PC-3 (cell line): ENCODE measurements around the gene NEURL3. TPM values are rescaled to one million over a fixed set of nuclear protein-coding genes. Genes with fewer than 3 reads are reported as not detected.

Experiments
- ATAC-seq: fragments of 200-7000 bp; cut with Tn5 transposase; 2 replicates; pipeline ENCODE4 v1.9.1; 2020; ENCODE audit warnings: mild to moderate bottlenecking, moderate library complexity
- BruUV-seq: library from RNA; stranded (reverse); fragments of 400-500 nt; replicated peaks from 2 replicates; lab custom pipeline; 2021; lab: Mats Ljungman, UMichigan
- CTCF ChIA-PET: fragments of 300-600 bp; sonication (Branson Sonifier 250); formaldehyde crosslinking; loops from one replicate; lab custom pipeline; 2022; ENCODE audit warnings: antibody characterized with exemption; lab: Charles Lee
- POLR2A ChIA-PET: fragments of 300-600 bp; sonication (Branson Sonifier 250); formaldehyde crosslinking; loops from one replicate; lab custom pipeline; 2022; ENCODE audit warnings: antibody characterized with exemption; ENCODE audit not compliant: unreplicated experiment; lab: Charles Lee
- DNase-seq: peaks from one replicate; pipeline ENCODE4 v3.0.0-alpha.2; 2015
- H2AFZ ChIP-seq: fragments of 300-600 bp; sonication (generic); 2 replicates; pipeline ENCODE4 v1.6.0; 2016; ENCODE audit warnings: antibody characterized with exemption, low read length
- H3F3A ChIP-seq: fragments of 300-600 bp; sonication (generic); one replicate; pipeline ENCODE4 v1.6.0; 2017; ENCODE audit warnings: antibody characterized with exemption, low read length, control low read depth, mild to moderate bottlenecking; ENCODE audit not compliant: unreplicated experiment
- H3K27ac ChIP-seq: fragments of 300-600 bp; sonication (generic); 2 replicates; pipeline ENCODE4 v1.5.1; 2016; ENCODE audit warnings: mild to moderate bottlenecking, low read length
- H3K27me3 ChIP-seq: fragments of 300-600 bp; sonication (generic); 2 replicates; pipeline ENCODE4 v1.6.1; 2016; ENCODE audit warnings: low read length, mixed read lengths
- H3K36me3 ChIP-seq: fragments of 300-600 bp; sonication (generic); 2 replicates; pipeline ENCODE4 v1.6.1; 2016; ENCODE audit warnings: low read depth, mixed run types, low read length, mixed read lengths
- H3K4me1 ChIP-seq: fragments of 300-600 bp; sonication (generic); 2 replicates; pipeline ENCODE4 v1.5.1; 2016; ENCODE audit warnings: low read length; ENCODE audit not compliant: insufficient read depth
- H3K4me2 ChIP-seq: fragments of 300-600 bp; sonication (generic); 2 replicates; pipeline ENCODE4 v1.6.0; 2016; ENCODE audit warnings: low read length
- H3K4me3 ChIP-seq: fragments of 300-600 bp; sonication (generic); 2 replicates; pipeline ENCODE4 v1.5.1; 2016; ENCODE audit warnings: mild to moderate bottlenecking, low read length, mixed read lengths
- H3K79me2 ChIP-seq: fragments of 300-600 bp; sonication (generic); 2 replicates; pipeline ENCODE4 v1.6.1; 2017; ENCODE audit warnings: low read length, mixed read lengths
- H3K9ac ChIP-seq: fragments of 300-600 bp; sonication (generic); 2 replicates; pipeline ENCODE4 v1.6.0; 2016; ENCODE audit warnings: mild to moderate bottlenecking, low read length
- H3K9me2 ChIP-seq: fragments of 300-600 bp; sonication (generic); replicated peaks from 2 replicates; pipeline ENCODE4 v1.6.1; 2016; ENCODE audit warnings: mixed run types, low read length, mixed read lengths
- H3K9me3 ChIP-seq: fragments of 300-600 bp; sonication (generic); 2 replicates; pipeline ENCODE4 v1.6.1; 2016; ENCODE audit warnings: low read length, mixed read lengths
- H4K20me1 ChIP-seq: fragments of 300-600 bp; sonication (generic); 2 replicates; pipeline ENCODE4 v1.6.1; 2016; ENCODE audit warnings: low read length, mixed read lengths
- CTCF ChIP-seq: fragments of 300-600 bp; sonication (generic); conservative IDR thresholded peaks from 2 replicates; pipeline ENCODE4 v1.5.1; 2017; ENCODE audit warnings: antibody characterized with exemption, low read depth, mild to moderate bottlenecking, low read length
- EZH2 ChIP-seq: fragments of 300-600 bp; sonication (generic); IDR thresholded peaks from one replicate; pipeline ENCODE4 v1.6.1; 2017; ENCODE audit warnings: antibody characterized with exemption, mild to moderate bottlenecking, low read length; ENCODE audit not compliant: unreplicated experiment
- EZH2phosphoT487 ChIP-seq: fragments of 300-600 bp; sonication (generic); IDR thresholded peaks from 2 replicates; pipeline ENCODE4 v1.6.1; 2018; ENCODE audit warnings: mild to moderate bottlenecking, antibody characterized with exemption, low read length, borderline replicate concordance
- intact Hi-C: fragments of 100-400 bp; cut with micrococcal nuclease; formaldehyde crosslinking; loops from 2 replicates; pipeline ENCODE4 v1.9.0; 2023
- total RNA-seq: library from RNA; depleted of rRNA; stranded (reverse); fragments of >200 nt; gene quantifications from 2 replicates; pipeline ENCODE4 v1.2.3, GENCODE V29; 2014

The NEURL3 gene
- total RNA-seq, 1 experiment from 2014 or later: 0.18 TPM

GRCh38 chr2:96510931-96511595, 5.9 kb upstream of the NEURL3 start:
- no peaks in the 10 kb centered on the region for H3K9me3 ChIP-seq
- no peaks in the 10 kb centered on the region for H3K36me3 ChIP-seq
- no peaks in the 10 kb centered on the region for H4K20me1 ChIP-seq
- ChIA-PET CTCF (interaction anchor here (0.9 kb wide), 1 partner anchor 39 kb away, joined by 4 read pairs; no protein-coding TSS in a partner anchor), POLR2A (interaction anchor here (0.8 kb wide), 1 partner anchor 190 kb away, joined by 3 read pairs; no protein-coding TSS in a partner anchor)
- H3F3A ChIP-seq: peaks cover under 1% of the 10 kb centered on the region
- DNase-seq (no peak), ATAC-seq (no peak)
- H3K79me2 ChIP-seq: no peaks in the 10 kb centered on the region
- no peak overlapping the region for H2AFZ ChIP-seq
- H3K4me2 ChIP-seq: no peak overlapping the region
- intact Hi-C loops: no loop called here
- no peak overlapping the region for H3K27ac ChIP-seq
- no TSS peak for BruUV-seq
- H3K4me1 ChIP-seq: peaks cover 14% of the 10 kb centered on the region
- H3K9me2 ChIP-seq: no peaks in the 10 kb centered on the region
- TF ChIP-seq EZH2phosphoT487 (no peak), EZH2 (no peak), CTCF (no peak)
- no peak overlapping the region for H3K9ac ChIP-seq
- no peaks in the 10 kb centered on the region for H3K27me3 ChIP-seq
- H3K4me3 ChIP-seq: no peak overlapping the region

GRCh38 chr2:96509847-96510230, 4.7 kb upstream of the NEURL3 start:
- Histone ChIP-seq H3K79me2 (no peaks in the 10 kb centered on the region), H3K36me3 (no peaks in the 10 kb centered on the region), H3K9me2 (no peaks in the 10 kb centered on the region), H3K4me1 (peaks cover 26% of the 10 kb centered on the region), H4K20me1 (no peaks in the 10 kb centered on the region), H3F3A (peaks cover 6% of the 10 kb centered on the region), H3K4me2 (peak overlapping the region; percentile 33), H3K27ac (no peak overlapping the region), H3K9me3 (no peaks in the 10 kb centered on the region), H3K4me3 (no peak overlapping the region), H3K9ac (no peak overlapping the region), H2AFZ (peak overlapping the region; percentile 54; the same call in 1 of the 2 replicates), H3K27me3 (no peaks in the 10 kb centered on the region)
- no peak for TF ChIP-seq CTCF
- no peak for TF ChIP-seq EZH2phosphoT487
- TF ChIP-seq EZH2: no peak
- ChIA-PET POLR2A (no interaction called here), CTCF (interaction anchor here (1.0 to 2.5 kb wide), 2 partner anchors 97 to 102 kb away, joined by 3 to 38 read pairs; no protein-coding TSS in a partner anchor)
- ATAC-seq: no peak
- DNase-seq: no peak
- no TSS peak for BruUV-seq
- intact Hi-C loops: loop anchor here (1.0 to 5.0 kb wide), 6 partner anchors 43 to 372 kb away; partner anchors contain the start of gene ASTL
